Keratinocyte (primary cell): Measurements from ENCODE around the gene ROR2.

Source experiments
- CTCF ChIP-seq, 3 experiments: IDR thresholded peaks in 1 of 3; conservative IDR thresholded peaks in 1 of 3; optimal IDR thresholded peaks in 1 of 3; 2 replicates in 2 of 3; 3 replicates in 1 of 3; pipeline versions ENCODE3 to v1.5.1; 2011; ENCODE audit warnings: low read length in 3 of 3, mild to moderate bottlenecking in 3 of 3, moderate library complexity in 2 of 3, control low read depth in 1 of 3, inconsistent platforms in 1 of 3; ENCODE audit not compliant: insufficient read depth in 2 of 3; ENCODE audit errors: extremely low read depth in 1 of 3
- EZH2 ChIP-seq: IDR thresholded peaks from one replicate; pipeline ENCODE4 v1.6.1; 2012; ENCODE audit warnings: inconsistent platforms, mild to moderate bottlenecking, low read length, moderate library complexity

- TF ChIP-seq EZH2 (no peak), CTCF (optimal IDR thresholded peaks at IDR 0.05 in 1 of 3, IDR thresholded peaks at IDR 0.05 in 1 of 3, conservative IDR thresholded peaks at IDR 0.05 in 1 of 3; ENCODE audit: extremely low read depth in 1 of 3, insufficient read depth in 2 of 3, low read length in 3 of 3) (no peak)
Observed at GRCh38 chr9:91736311-91736710, 213.7 kb downstream of the ROR2 start.
